OCI-LY3 (cell line): ENCODE results near the gene MASP1.

Source experiments
- H2AFZ ChIP-seq: fragments of 200-600, 300-600 bp; shearing (Covaris generic); 2 replicates; pipeline ENCODE4 v1.6.0; 2014; ENCODE audit warnings: antibody characterized with exemption, low read depth, low read length
- H3K27ac ChIP-seq: fragments of 200-600, 300-600 bp; sonication (generic); 2 replicates; pipeline ENCODE4 v1.5.1; 2014; ENCODE audit warnings: mild to moderate bottlenecking, low read length, moderate library complexity, mixed read lengths
- H3K27me3 ChIP-seq: fragments of 200-600, 300-600 bp; sonication (generic); 2 replicates; pipeline ENCODE4 v1.6.1; 2014; ENCODE audit warnings: low read depth, low read length, mixed read lengths
- H3K36me3 ChIP-seq: fragments of 200-600, 300-600 bp; sonication (generic); replicated peaks from 2 replicates; pipeline ENCODE3; 2014; ENCODE audit warnings: low read depth, low read length, mixed read lengths
- H3K4me1 ChIP-seq: fragments of 300-600, 200-600 bp; sonication (generic); 2 replicates; pipeline ENCODE4 v1.6.1; 2014; ENCODE audit warnings: low read length, mixed read lengths
- H3K4me2 ChIP-seq: fragments of 200-600, 300-600 bp; sonication (generic); 2 replicates; pipeline ENCODE4 v1.6.1; 2014; ENCODE audit warnings: low read length, mixed read lengths
- H3K4me3 ChIP-seq: fragments of 300-600, 200-600 bp; sonication (generic); 2 replicates; pipeline ENCODE4 v1.5.1; 2014; ENCODE audit warnings: antibody characterized with exemption, mild to moderate bottlenecking, low read length, moderate library complexity
- H3K79me2 ChIP-seq: fragments of 300-600, 200-600 bp; shearing (Covaris generic); 2 replicates; pipeline ENCODE4 v1.6.1; 2014; ENCODE audit warnings: mild to moderate bottlenecking, low read length, mixed read lengths
- H3K9ac ChIP-seq: fragments of 300-600, 200-600 bp; shearing (Covaris generic); 2 replicates; pipeline ENCODE4 v1.6.0; 2014; ENCODE audit warnings: mild to moderate bottlenecking, low read length, moderate library complexity
- H3K9me3 ChIP-seq: fragments of 200-600, 300-600 bp; shearing (Covaris generic); 2 replicates; pipeline ENCODE4 v1.6.1; 2014; ENCODE audit warnings: low read length, mixed read lengths; ENCODE audit not compliant: insufficient read depth
- H4K20me1 ChIP-seq: fragments of 200-600, 300-600 bp; sonication (generic); 2 replicates; pipeline ENCODE4 v1.6.1; 2016; ENCODE audit warnings: low read length, mixed read lengths; ENCODE audit not compliant: insufficient read depth
- EZH2phosphoT487 ChIP-seq: fragments of 200-600 bp; shearing (Covaris generic); IDR thresholded peaks from 2 replicates; pipeline ENCODE4 v1.6.1; 2018; ENCODE audit warnings: antibody characterized with exemption, mixed run types, low read depth
- TF ChIP-seq, protein P1 (sequence below): fragments of 200-600, 300-600 bp; sonication (generic); IDR thresholded peaks from 2 replicates; pipeline ENCODE4 v1.5.1; 2014; ENCODE audit warnings: antibody characterized with exemption, low read length, low read depth

MASP1 gene

DNA sequence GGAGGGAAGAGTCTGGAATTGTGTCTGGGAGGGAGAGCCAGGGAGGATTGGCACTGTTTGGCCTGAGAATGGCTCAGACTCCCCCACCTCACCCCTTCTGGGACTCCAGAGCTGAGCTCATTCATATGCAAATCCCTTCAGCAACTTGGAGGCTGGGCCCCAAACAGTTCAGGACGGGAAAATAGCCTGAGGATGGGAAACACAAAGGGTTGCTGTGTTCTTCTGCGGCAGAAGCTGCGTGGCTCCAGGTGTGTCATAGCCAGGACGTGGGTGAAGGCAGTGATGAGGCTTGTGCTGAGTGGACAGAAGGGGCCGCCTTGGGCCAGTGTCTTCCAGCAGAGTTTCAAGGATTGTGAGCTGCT, 16.6 kb downstream of the MASP1 start:
- H3K27ac ChIP-seq, result no peak overlapping the region
- TF ChIP-seq, protein P1, sequence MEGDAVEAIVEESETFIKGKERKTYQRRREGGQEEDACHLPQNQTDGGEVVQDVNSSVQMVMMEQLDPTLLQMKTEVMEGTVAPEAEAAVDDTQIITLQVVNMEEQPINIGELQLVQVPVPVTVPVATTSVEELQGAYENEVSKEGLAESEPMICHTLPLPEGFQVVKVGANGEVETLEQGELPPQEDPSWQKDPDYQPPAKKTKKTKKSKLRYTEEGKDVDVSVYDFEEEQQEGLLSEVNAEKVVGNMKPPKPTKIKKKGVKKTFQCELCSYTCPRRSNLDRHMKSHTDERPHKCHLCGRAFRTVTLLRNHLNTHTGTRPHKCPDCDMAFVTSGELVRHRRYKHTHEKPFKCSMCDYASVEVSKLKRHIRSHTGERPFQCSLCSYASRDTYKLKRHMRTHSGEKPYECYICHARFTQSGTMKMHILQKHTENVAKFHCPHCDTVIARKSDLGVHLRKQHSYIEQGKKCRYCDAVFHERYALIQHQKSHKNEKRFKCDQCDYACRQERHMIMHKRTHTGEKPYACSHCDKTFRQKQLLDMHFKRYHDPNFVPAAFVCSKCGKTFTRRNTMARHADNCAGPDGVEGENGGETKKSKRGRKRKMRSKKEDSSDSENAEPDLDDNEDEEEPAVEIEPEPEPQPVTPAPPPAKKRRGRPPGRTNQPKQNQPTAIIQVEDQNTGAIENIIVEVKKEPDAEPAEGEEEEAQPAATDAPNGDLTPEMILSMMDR, result no peak
- no peak for TF ChIP-seq EZH2phosphoT487

DNA sequence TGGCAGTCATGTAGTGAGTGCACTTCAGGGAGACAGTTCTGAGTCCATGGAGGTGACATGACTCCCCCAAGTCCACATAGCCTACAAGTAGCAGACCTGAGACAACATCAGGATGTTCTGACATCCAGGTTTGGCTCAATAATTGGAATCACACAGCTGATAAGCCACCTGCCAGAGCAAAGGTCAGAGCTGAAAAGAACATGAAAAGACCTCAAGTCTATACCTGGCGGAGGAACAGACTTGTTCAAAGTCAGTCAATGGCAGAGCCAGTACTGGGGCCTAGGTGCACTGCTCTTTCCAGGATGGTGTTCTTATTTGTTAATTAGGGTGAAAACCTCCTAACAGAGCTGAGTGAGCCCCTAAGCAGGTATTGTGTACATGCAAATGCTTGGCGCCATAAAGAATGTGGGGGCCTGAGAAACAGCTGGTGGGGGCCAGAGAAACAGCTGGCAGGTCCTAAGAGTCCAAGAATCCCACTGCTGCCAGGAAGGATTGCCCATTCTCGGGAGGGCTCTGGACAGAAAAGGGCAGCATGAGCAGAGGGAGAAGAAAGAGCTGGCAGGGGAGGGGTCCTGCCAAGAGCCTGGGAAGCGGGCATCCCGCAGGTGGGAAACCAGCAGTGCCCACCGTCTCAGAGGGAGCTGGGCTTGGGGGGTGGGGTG, 17.1 kb downstream of the MASP1 start:
- Histone ChIP-seq H2AFZ (no peak overlapping the region), H4K20me1 (no peaks in the 10 kb centered on the region), H3K9ac (no peak overlapping the region), H3K4me3 (no peak overlapping the region), H3K9me3 (0 out of 2 replicates have a peak, but pooled peaks cover 2% of the 10 kb centered on the region), H3K36me3 (peaks cover 2% of the 10 kb centered on the region), H3K4me2 (no peak overlapping the region), H3K27ac (no peak overlapping the region), H3K4me1 (no peaks in the 10 kb centered on the region), H3K27me3 (peaks cover 7% of the 10 kb centered on the region), H3K79me2 (no peaks in the 10 kb centered on the region)
- no peak for TF ChIP-seq EZH2phosphoT487
- TF ChIP-seq, protein P1, result no peak

More for the DNA sequence above, 16.6 kb downstream of the MASP1 start:
- Histone ChIP-seq H3K36me3 (no peaks in the 10 kb centered on the region), H3K9me3 (no peaks in the 10 kb centered on the region), H3K4me3 (no peak overlapping the region), H3K4me1 (no peaks in the 10 kb centered on the region), H3K27me3 (peaks cover 7% of the 10 kb centered on the region), H2AFZ (no peak overlapping the region), H3K79me2 (no peaks in the 10 kb centered on the region), H3K4me2 (no peak overlapping the region), H3K9ac (no peak overlapping the region), H4K20me1 (no peaks in the 10 kb centered on the region)

DNA sequence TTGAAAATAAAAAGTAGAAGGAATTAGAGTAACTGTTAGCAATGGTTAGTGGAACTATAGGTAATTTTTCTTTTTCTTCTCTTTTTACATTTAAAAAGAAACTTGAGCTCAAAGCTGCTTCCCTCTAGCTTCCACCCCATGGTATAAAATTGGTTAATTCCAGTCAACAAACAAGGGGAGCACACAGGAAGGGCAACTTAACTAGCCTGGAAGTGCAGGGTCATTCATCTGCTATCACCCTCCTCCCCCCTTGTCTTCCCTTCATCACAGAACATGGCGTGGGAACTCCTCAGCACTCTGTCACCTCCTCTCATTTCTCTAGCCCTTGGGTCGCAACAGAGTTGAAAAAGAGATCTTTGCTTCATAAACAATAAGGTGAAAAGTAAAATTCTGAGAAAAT, 20.0 kb downstream of the MASP1 start:
- no peaks in the 10 kb centered on the region for H4K20me1 ChIP-seq
- peaks cover 3% of the 10 kb centered on the region for H3K36me3 ChIP-seq
- no peaks in the 10 kb centered on the region for H3K4me1 ChIP-seq
- H2AFZ ChIP-seq, result no peak overlapping the region
- H3K27me3 ChIP-seq, result 0 out of 2 replicates have a peak, but pooled peaks cover 2% of the 10 kb centered on the region
- no peak overlapping the region for H3K4me2 ChIP-seq
- H3K9ac ChIP-seq, result no peak overlapping the region
- H3K4me3 ChIP-seq, result no peak overlapping the region
- no peak for TF ChIP-seq EZH2phosphoT487
- TF ChIP-seq, protein P1, result no peak
- 0 out of 2 replicates have a peak, but pooled peaks cover 7% of the 10 kb centered on the region for H3K9me3 ChIP-seq
- no peak overlapping the region for H3K27ac ChIP-seq
- H3K79me2 ChIP-seq, result no peaks in the 10 kb centered on the region

DNA sequence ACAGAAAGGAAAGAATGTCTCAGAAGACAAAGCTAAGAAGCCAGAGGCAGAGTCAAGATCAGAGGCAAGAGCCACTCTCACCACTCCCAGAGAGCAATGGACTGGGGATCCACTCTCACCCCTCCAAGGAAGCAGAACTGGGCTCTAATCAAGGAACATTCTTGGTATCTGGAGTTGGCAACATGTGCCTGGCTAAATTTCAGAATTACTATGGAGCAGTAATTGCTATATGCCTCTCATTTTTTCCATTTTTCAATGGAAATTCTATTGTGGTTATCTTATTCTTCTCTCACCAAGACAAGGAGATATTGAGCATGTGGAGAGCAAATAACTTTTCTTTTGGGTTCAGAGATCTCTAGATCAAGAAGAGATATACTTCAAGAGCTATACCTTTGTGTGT, 22.1 kb downstream of the MASP1 start:
- no peaks in the 10 kb centered on the region for H3K4me1 ChIP-seq
- TF ChIP-seq EZH2phosphoT487, result no peak
- TF ChIP-seq, protein P1, result no peak

More for the DNA sequence above, 22.1 kb downstream of the MASP1 start:
- H3K36me3 ChIP-seq, result peaks cover 3% of the 10 kb centered on the region
- H2AFZ ChIP-seq, result no peak overlapping the region
- H3K27ac ChIP-seq, result no peak overlapping the region
- 0 out of 2 replicates have a peak, but pooled peaks cover 3% of the 10 kb centered on the region for H3K27me3 ChIP-seq
- no peak overlapping the region for H3K4me3 ChIP-seq
- no peaks in the 10 kb centered on the region for H4K20me1 ChIP-seq
- H3K79me2 ChIP-seq, result no peaks in the 10 kb centered on the region
- no peak overlapping the region for H3K4me2 ChIP-seq
- no peak overlapping the region for H3K9ac ChIP-seq
- H3K9me3 ChIP-seq, result 0 out of 2 replicates have a peak, but pooled peaks cover 7% of the 10 kb centered on the region
